SKM-1 (cell line): ENCODE measurements around the gene RPS19BP1.
A peak's percentile ranks its signal among the peaks of the same experiment; 100 is the strongest.

Experiments used
- DNase-seq: peaks from one replicate; lab custom pipeline; 2025; ENCODE audit not compliant: unreplicated experiment; lab: John Stamatoyannopoulos, UW

Gene RPS19BP1, protein sequence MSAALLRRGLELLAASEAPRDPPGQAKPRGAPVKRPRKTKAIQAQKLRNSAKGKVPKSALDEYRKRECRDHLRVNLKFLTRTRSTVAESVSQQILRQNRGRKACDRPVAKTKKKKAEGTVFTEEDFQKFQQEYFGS

GRCh38 chr22:39532215-39533073 is at the start of gene RPS19BP1:
TSS of gene RPS19BP1 (minus strand) at chr22:39532748. CDS start at chr22:39532738, 10 bp downstream.
- DNase-seq, result peak; percentile 100

DNA sequence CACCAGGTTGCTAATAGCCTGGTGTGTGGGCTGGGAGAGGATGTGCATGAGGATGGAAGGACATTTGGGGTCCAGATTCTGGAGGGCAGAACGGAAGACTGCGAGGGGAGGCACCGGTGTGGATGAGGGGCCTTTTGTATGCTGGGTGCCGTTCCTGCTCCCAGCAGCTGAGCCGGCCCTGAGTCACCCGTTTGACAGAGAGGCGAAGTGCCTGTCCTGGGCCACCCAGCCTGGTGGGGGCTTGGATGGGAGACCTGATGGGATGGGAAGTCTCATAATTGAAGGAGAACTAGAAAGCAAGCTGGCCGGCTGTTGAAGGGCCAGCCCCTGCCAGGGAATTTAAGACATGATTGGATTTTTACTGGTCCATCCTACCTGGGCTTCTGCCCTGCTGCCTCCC is 48.8 kb upstream of the RPS19BP1 start:
- DNase-seq, result no peak

- no peak for DNase-seq
Observed at GRCh38 chr22:39580795-39581194, 48.2 kb upstream of the RPS19BP1 start.

GRCh38 chr22:39580006-39580441 is 47.5 kb upstream of the RPS19BP1 start:
- no peak for DNase-seq

GRCh38 chr22:39577900-39578299 is 45.4 kb upstream of the RPS19BP1 start:
- DNase-seq, result no peak

- no peak for DNase-seq
Observed at GRCh38 chr22:39577366-39577765, 44.8 kb upstream of the RPS19BP1 start.

GRCh38 chr22:39576027-39576426 is 43.5 kb upstream of the RPS19BP1 start:
- DNase-seq, result no peak

DNA sequence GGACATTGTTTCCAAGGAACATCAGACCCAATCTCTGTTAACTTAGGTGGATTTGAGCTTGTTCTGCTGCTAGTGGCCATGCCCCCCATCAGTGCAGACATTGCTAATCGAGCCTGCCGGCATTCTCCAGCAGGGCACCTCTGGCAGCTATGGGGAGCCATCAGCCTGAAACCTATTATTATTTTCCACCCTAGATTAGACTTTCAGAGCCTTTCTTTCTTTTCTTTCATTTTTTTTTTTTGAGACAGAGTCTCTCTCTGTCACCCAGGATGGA is 42.9 kb upstream of the RPS19BP1 start:
- DNase-seq, result no peak

DNA sequence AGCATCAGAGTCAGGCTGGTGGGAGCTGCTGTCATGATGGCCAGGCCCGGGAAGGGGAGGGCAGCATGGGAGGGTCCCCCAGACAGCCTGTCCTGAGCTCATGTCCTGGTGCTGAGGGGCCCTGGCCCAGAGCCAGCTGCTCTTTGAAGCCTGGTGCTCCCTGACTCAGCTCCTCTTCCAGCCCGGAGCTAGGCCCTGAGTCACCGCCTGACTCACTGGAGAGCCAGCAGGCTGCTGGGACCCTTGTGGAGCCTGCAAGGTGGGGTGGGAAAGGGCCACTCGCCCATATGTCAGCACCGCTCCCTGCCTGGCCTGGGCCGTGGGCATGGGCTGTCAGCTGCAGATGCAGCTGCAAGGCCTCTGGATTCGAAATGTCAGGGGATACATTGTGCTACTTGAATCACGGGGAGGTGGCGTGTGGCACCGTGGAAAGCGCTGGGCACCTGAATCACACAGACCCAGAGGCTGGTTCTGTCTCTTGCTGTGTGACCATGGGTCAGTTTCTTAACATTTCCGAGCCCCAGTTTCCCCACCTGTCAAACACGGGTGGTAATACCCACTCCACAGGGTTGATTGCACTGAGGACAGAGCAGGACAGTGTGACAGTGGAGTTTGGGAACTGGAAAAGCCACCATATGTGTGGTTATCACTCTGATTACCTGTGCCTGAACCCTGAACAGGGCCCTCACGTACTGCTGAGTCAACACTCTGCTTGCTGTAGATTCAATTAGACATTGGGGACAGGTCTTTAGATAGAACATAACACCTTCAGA is 42.4 kb upstream of the RPS19BP1 start:
- DNase-seq, result no peak

- no peak for DNase-seq
Observed at GRCh38 chr22:39571538-39571937, 39.0 kb upstream of the RPS19BP1 start.

DNA sequence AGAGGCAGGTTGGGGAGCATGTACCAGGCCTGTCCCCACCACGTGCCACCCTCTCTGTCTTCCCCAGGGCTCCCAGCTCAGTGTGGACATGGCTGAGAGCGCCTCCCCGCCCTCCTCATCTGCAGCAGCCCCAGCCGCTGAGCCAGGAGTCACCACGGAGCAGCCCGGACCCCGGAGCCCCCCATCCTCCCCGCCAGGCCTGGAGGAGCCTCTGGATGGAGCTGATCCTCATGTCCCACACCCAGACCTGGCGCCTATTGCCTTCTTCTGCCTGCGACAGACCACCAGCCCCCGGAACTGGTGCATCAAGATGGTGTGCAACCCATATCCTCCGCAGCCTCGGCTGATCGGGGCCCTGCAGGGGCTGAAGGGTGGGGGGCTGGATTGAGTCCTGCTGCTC is 38.1 kb upstream of the RPS19BP1 start, which contains the start of gene CACNA1I:
TSS of gene CACNA1I (plus strand) at position 89 of the 400 bp plus-strand sequence. CDS start at position 89, 0 bp downstream.
- no peak for DNase-seq

DNA sequence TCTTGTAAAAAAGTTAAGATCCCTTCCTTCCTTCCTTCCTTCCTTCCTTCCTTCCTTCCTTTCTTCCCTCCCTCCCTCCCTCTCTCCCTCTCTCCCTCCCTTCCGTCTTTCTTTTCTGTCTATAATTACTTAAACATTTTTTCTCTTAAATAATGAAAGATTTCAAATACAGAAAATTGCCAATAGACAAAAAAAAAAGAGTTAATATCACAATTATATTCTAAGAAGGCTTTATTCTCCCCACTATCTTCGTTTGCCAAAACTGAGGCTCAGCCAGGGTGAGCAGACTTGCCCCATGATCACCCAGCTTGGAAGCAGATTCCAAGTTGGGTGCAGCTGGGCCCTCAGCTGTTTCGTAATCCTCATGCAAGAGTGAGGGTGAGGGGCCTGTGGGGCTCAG is 37.7 kb upstream of the RPS19BP1 start:
- no peak for DNase-seq

GRCh38 chr22:39569066-39569465 is 36.5 kb upstream of the RPS19BP1 start:
- DNase-seq, result no peak

GRCh38 chr22:39568278-39568981 is 35.9 kb upstream of the RPS19BP1 start:
- no peak for DNase-seq

GRCh38 chr22:39567135-39567946 is 34.8 kb upstream of the RPS19BP1 start:
- DNase-seq, result no peak

GRCh38 chr22:39565414-39565944 is 32.9 kb upstream of the RPS19BP1 start:
- no peak for DNase-seq

- DNase-seq, result no peak
Observed at GRCh38 chr22:39563571-39564428, 31.3 kb upstream of the RPS19BP1 start.

- no peak for DNase-seq
Observed at GRCh38 chr22:39562839-39563489, 30.4 kb upstream of the RPS19BP1 start.

GRCh38 chr22:39560127-39560526 is 27.6 kb upstream of the RPS19BP1 start:
- no peak for DNase-seq
